ENCODE data around the gene C10orf71. TPM values are rescaled to one million over a fixed set of nuclear protein-coding genes. Genes with fewer than 3 reads are reported as not detected.

The C10orf71 gene
- total RNA-seq, 1 experiment from 2014 or later, result not detected

DNA sequence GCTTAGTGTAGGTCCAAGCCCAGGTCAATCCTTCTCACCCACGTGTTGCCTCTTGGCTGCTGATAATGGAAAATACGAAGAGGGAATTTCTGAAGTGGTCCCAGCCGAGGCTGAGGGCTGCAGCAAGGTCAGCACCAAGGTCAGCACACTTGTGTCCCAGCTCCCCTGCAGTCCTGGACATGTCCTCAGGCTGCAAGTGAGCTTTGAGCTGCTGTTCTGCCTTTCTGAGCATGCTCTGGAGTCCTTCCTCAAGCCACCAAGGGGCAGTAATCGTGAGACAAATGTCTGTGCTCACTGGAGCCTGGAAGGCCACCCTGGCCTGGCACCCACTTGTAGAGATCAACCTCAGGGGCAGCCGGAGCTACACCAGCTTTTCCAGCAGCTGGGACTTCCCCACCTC is 68.6 kb downstream of the C10orf71 start:
- Histone ChIP-seq H3K27ac (ENCODE audit: low read length) (no peak overlapping the region), H4K20me1 (ENCODE audit: insufficient read depth, low read depth, low read length) (no peaks in the 10 kb centered on the region), H2AFZ (ENCODE audit: low read length) (no peak overlapping the region), H3K9me2 (replicated peaks; ENCODE audit: insufficient read depth, low read length) (no peaks in the 10 kb centered on the region), H3K4me3 (ENCODE audit: low read length) (no peak overlapping the region), H3K27me3 (ENCODE audit: low read length) (no peaks in the 10 kb centered on the region), H3K9ac (ENCODE audit: low read length) (no peak overlapping the region), H3K79me2 (ENCODE audit: low read length) (no peaks in the 10 kb centered on the region), H3K4me2 (ENCODE audit: low read depth, low read length, poor library complexity, severe bottlenecking) (no peak overlapping the region), H3K4me1 (ENCODE audit: low read length) (no peaks in the 10 kb centered on the region), H3K36me3 (ENCODE audit: insufficient read depth, low read length) (no peaks in the 10 kb centered on the region), H3K9me3 (ENCODE audit: low read length) (no peaks in the 10 kb centered on the region)
- DNase-seq, result no peak

- Histone ChIP-seq H3K9ac (ENCODE audit: low read length) (no peak overlapping the region), H3K9me3 (ENCODE audit: low read length) (no peaks in the 10 kb centered on the region)
- DNase-seq, result no peak
These were observed 69.3 kb downstream of the C10orf71 start for GRCh38 chr10:49368256-49368655.

DNA sequence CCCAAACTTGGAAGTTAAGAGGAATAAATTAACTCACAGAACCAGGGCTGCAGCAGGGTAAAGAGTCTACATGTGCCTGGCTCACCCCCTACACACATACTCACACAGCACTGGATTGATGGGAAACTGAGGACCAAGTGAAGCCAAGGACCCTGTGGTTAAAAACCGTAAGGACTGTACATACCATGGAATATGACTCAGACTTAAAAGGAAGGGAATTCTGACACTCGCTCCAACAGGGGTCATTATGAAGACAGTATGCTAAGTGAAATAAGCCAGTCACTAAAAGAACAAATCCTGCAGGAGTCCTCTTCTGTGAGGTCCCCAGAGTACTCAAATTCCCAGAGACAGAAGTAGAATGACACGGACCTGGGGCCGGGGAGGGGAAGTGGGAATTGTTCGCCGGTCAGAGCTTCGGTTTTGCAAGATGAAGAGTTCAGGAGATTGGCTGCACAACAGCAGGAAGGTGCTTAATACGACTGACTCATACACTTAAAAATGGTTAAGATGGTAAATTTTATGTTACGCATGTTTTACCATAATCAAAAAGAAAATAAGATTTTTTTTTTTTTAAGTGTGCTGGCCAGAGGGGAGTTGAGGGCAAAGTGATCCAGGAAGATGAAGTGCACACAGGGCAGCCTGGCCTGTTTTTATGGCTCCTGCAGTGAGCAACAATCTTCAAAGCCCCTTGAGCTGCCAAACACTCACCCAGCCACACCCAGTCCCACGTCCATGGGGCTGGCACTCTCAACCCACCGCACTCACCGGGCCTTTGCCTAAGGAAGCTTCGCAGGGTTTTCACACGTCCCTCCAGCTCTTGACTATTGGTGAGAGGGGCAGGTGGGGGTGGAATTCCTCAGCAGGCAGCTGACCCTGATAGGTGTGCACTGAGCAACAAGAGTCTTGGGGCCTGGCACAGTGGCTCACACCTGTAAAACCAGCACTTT is 70.5 kb downstream of the C10orf71 start:
- no peak for DNase-seq
- no peak overlapping the region for H3K4me2 ChIP-seq (ENCODE audit: low read depth, low read length, poor library complexity, severe bottlenecking)

More at GRCh38 chr10:49368256-49368655, 69.3 kb downstream of the C10orf71 start:
- H3K4me2 ChIP-seq (ENCODE audit: low read depth, low read length, poor library complexity, severe bottlenecking), result no peak overlapping the region
- no peaks in the 10 kb centered on the region for H3K27me3 ChIP-seq (ENCODE audit: low read length)
- no peak overlapping the region for H3K4me3 ChIP-seq (ENCODE audit: low read length)
- H2AFZ ChIP-seq (ENCODE audit: low read length), result no peak overlapping the region
- no peaks in the 10 kb centered on the region for H3K79me2 ChIP-seq (ENCODE audit: low read length)
- H3K36me3 ChIP-seq (ENCODE audit: insufficient read depth, low read length), result no peaks in the 10 kb centered on the region
- H3K4me1 ChIP-seq (ENCODE audit: low read length), result no peaks in the 10 kb centered on the region
- no peaks in the 10 kb centered on the region for H4K20me1 ChIP-seq (ENCODE audit: insufficient read depth, low read depth, low read length)
- H3K9me2 ChIP-seq (replicated peaks; ENCODE audit: insufficient read depth, low read length), result no peaks in the 10 kb centered on the region
- no peak overlapping the region for H3K27ac ChIP-seq (ENCODE audit: low read length)

GRCh38 chr10:49370326-49371100 is 71.5 kb downstream of the C10orf71 start:
- no peak overlapping the region for H3K4me3 ChIP-seq (ENCODE audit: low read length)
- H2AFZ ChIP-seq (ENCODE audit: low read length), result no peak overlapping the region
- no peaks in the 10 kb centered on the region for H3K4me1 ChIP-seq (ENCODE audit: low read length)
- H3K9me2 ChIP-seq (replicated peaks; ENCODE audit: insufficient read depth, low read length), result no peaks in the 10 kb centered on the region
- H3K27me3 ChIP-seq (ENCODE audit: low read length), result no peaks in the 10 kb centered on the region
- H3K79me2 ChIP-seq (ENCODE audit: low read length), result no peaks in the 10 kb centered on the region
- no peak for DNase-seq
- no peak overlapping the region for H3K27ac ChIP-seq (ENCODE audit: low read length)
- no peaks in the 10 kb centered on the region for H3K36me3 ChIP-seq (ENCODE audit: insufficient read depth, low read length)
- no peaks in the 10 kb centered on the region for H4K20me1 ChIP-seq (ENCODE audit: insufficient read depth, low read depth, low read length)
- H3K4me2 ChIP-seq (ENCODE audit: low read depth, low read length, poor library complexity, severe bottlenecking), result no peak overlapping the region
- no peak overlapping the region for H3K9ac ChIP-seq (ENCODE audit: low read length)
- no peaks in the 10 kb centered on the region for H3K9me3 ChIP-seq (ENCODE audit: low read length)

More for the DNA sequence above, 70.5 kb downstream of the C10orf71 start:
- no peaks in the 10 kb centered on the region for H3K4me1 ChIP-seq (ENCODE audit: low read length)
- H3K9me2 ChIP-seq (replicated peaks; ENCODE audit: insufficient read depth, low read length), result no peaks in the 10 kb centered on the region
- H3K9me3 ChIP-seq (ENCODE audit: low read length), result no peaks in the 10 kb centered on the region
- no peaks in the 10 kb centered on the region for H3K79me2 ChIP-seq (ENCODE audit: low read length)
- no peak overlapping the region for H3K9ac ChIP-seq (ENCODE audit: low read length)
- no peak overlapping the region for H3K4me3 ChIP-seq (ENCODE audit: low read length)
- no peaks in the 10 kb centered on the region for H4K20me1 ChIP-seq (ENCODE audit: insufficient read depth, low read depth, low read length)
- no peaks in the 10 kb centered on the region for H3K36me3 ChIP-seq (ENCODE audit: insufficient read depth, low read length)
- H2AFZ ChIP-seq (ENCODE audit: low read length), result no peak overlapping the region
- H3K27ac ChIP-seq (ENCODE audit: low read length), result no peak overlapping the region
- H3K27me3 ChIP-seq (ENCODE audit: low read length), result no peaks in the 10 kb centered on the region

GRCh38 chr10:49371967-49372366 is 73.0 kb downstream of the C10orf71 start:
- no peak overlapping the region for H3K9ac ChIP-seq (ENCODE audit: low read length)
- no peak overlapping the region for H3K4me2 ChIP-seq (ENCODE audit: low read depth, low read length, poor library complexity, severe bottlenecking)
- DNase-seq, result no peak
- H3K9me2 ChIP-seq (replicated peaks; ENCODE audit: insufficient read depth, low read length), result no peaks in the 10 kb centered on the region
- no peaks in the 10 kb centered on the region for H3K9me3 ChIP-seq (ENCODE audit: low read length)
- H3K4me3 ChIP-seq (ENCODE audit: low read length), result no peak overlapping the region
- no peak overlapping the region for H2AFZ ChIP-seq (ENCODE audit: low read length)
- H3K79me2 ChIP-seq (ENCODE audit: low read length), result no peaks in the 10 kb centered on the region
- no peaks in the 10 kb centered on the region for H4K20me1 ChIP-seq (ENCODE audit: insufficient read depth, low read depth, low read length)
- H3K4me1 ChIP-seq (ENCODE audit: low read length), result no peaks in the 10 kb centered on the region
- H3K27me3 ChIP-seq (ENCODE audit: low read length), result no peaks in the 10 kb centered on the region
- no peaks in the 10 kb centered on the region for H3K36me3 ChIP-seq (ENCODE audit: insufficient read depth, low read length)
- no peak overlapping the region for H3K27ac ChIP-seq (ENCODE audit: low read length)

GRCh38 chr10:49373361-49373760 is 74.4 kb downstream of the C10orf71 start:
- Histone ChIP-seq H3K9ac (ENCODE audit: low read length) (no peak overlapping the region), H3K27me3 (ENCODE audit: low read length) (no peaks in the 10 kb centered on the region), H3K27ac (ENCODE audit: low read length) (no peak overlapping the region), H4K20me1 (ENCODE audit: insufficient read depth, low read depth, low read length) (no peaks in the 10 kb centered on the region), H3K9me2 (replicated peaks; ENCODE audit: insufficient read depth, low read length) (no peaks in the 10 kb centered on the region), H3K9me3 (ENCODE audit: low read length) (no peaks in the 10 kb centered on the region), H3K36me3 (ENCODE audit: insufficient read depth, low read length) (no peaks in the 10 kb centered on the region), H3K4me2 (ENCODE audit: low read depth, low read length, poor library complexity, severe bottlenecking) (no peak overlapping the region), H3K4me3 (ENCODE audit: low read length) (no peak overlapping the region), H3K4me1 (ENCODE audit: low read length) (no peaks in the 10 kb centered on the region), H3K79me2 (ENCODE audit: low read length) (no peaks in the 10 kb centered on the region), H2AFZ (ENCODE audit: low read length) (no peak overlapping the region)
- DNase-seq, result no peak

DNA sequence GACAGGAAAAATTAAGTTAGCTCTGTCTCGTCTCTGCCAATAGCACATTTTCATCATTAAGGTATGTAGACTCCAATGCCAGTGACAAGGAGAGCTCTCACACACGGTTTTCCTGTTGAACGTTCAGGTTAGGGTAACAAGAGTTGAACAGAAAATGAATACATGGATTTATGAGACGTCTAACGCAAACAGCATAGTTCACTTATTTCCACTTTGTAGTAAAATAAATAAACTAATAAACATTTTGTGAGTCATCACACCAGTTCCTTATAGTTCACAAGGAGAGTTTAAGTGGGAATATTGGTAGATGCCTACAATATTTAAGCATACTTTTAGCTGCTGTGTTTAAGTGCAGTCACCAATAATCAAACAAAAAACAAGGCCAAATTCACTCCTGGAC is 75.8 kb downstream of the C10orf71 start:
- no peak overlapping the region for H2AFZ ChIP-seq (ENCODE audit: low read length)
- no peaks in the 10 kb centered on the region for H3K9me3 ChIP-seq (ENCODE audit: low read length)
- no peak overlapping the region for H3K27ac ChIP-seq (ENCODE audit: low read length)
- H3K36me3 ChIP-seq (ENCODE audit: insufficient read depth, low read length), result no peaks in the 10 kb centered on the region
- H3K9me2 ChIP-seq (replicated peaks; ENCODE audit: insufficient read depth, low read length), result no peaks in the 10 kb centered on the region
- no peak for DNase-seq
- no peaks in the 10 kb centered on the region for H4K20me1 ChIP-seq (ENCODE audit: insufficient read depth, low read depth, low read length)
- no peaks in the 10 kb centered on the region for H3K27me3 ChIP-seq (ENCODE audit: low read length)
- no peak overlapping the region for H3K4me2 ChIP-seq (ENCODE audit: low read depth, low read length, poor library complexity, severe bottlenecking)
- no peaks in the 10 kb centered on the region for H3K4me1 ChIP-seq (ENCODE audit: low read length)
- H3K9ac ChIP-seq (ENCODE audit: low read length), result no peak overlapping the region
- no peak overlapping the region for H3K4me3 ChIP-seq (ENCODE audit: low read length)
- H3K79me2 ChIP-seq (ENCODE audit: low read length), result no peaks in the 10 kb centered on the region

GRCh38 chr10:49375611-49376010 is 76.6 kb downstream of the C10orf71 start:
- Histone ChIP-seq H3K4me1 (ENCODE audit: low read length) (no peaks in the 10 kb centered on the region), H3K27ac (ENCODE audit: low read length) (no peak overlapping the region), H4K20me1 (ENCODE audit: insufficient read depth, low read depth, low read length) (no peaks in the 10 kb centered on the region), H3K9me2 (replicated peaks; ENCODE audit: insufficient read depth, low read length) (no peaks in the 10 kb centered on the region), H3K9me3 (ENCODE audit: low read length) (no peaks in the 10 kb centered on the region), H3K4me3 (ENCODE audit: low read length) (no peak overlapping the region), H3K4me2 (ENCODE audit: low read depth, low read length, poor library complexity, severe bottlenecking) (no peak overlapping the region), H3K79me2 (ENCODE audit: low read length) (no peaks in the 10 kb centered on the region), H3K27me3 (ENCODE audit: low read length) (no peaks in the 10 kb centered on the region), H3K36me3 (ENCODE audit: insufficient read depth, low read length) (no peaks in the 10 kb centered on the region), H3K9ac (ENCODE audit: low read length) (no peak overlapping the region), H2AFZ (ENCODE audit: low read length) (no peak overlapping the region)
- no peak for DNase-seq
